SK-N-SH treated with all-trans-retinoic acid at 6 μM for 48 hours (cell line): Measurements from ENCODE around the gene EEIG1.
A peak's percentile ranks its signal among the peaks of the same experiment; 100 is the strongest.

Experiments used
- ATAC-seq: fragments of 200-7000 bp; cut with Tn5 transposase; 3 replicates; pipeline ENCODE4 v1.9.1; 2020; ENCODE audit warnings: mild to moderate bottlenecking, moderate library complexity
- ARNTL ChIP-seq: fragments of 450-650 bp; formaldehyde crosslinking; IDR thresholded peaks from 2 replicates; pipeline ENCODE4 v1.5.0; 2020; ENCODE audit warnings: low read depth, mild to moderate bottlenecking, moderate library complexity, borderline replicate concordance
- BACH2 ChIP-seq: fragments of 250-450 bp; sonication (Bioruptor Pico); IDR thresholded peaks from 2 replicates; pipeline ENCODE4 v1.9.0; 2021; ENCODE audit warnings: mild to moderate bottlenecking, borderline replicate concordance
- CSDC2 ChIP-seq: fragments of 250-450 bp; sonication (Bioruptor Pico); IDR thresholded peaks from 2 replicates; pipeline ENCODE4 v1.5.0; 2020; ENCODE audit warnings: mild to moderate bottlenecking, moderate library complexity
- CSRNP3 ChIP-seq: fragments of 250-450 bp; sonication (Bioruptor Pico); IDR thresholded peaks from 2 replicates; pipeline ENCODE4 v1.5.1; 2021; ENCODE audit warnings: mild to moderate bottlenecking, moderate library complexity
- ESRRG ChIP-seq: fragments of 250-450 bp; sonication (Bioruptor Pico); IDR thresholded peaks from 2 replicates; pipeline ENCODE4 v1.6.1; 2021; ENCODE audit warnings: mild to moderate bottlenecking
- GLIS3 ChIP-seq: fragments of 250-450 bp; sonication (Bioruptor Pico); IDR thresholded peaks from 2 replicates; pipeline ENCODE4 v1.5.0; 2020; ENCODE audit warnings: mild to moderate bottlenecking, moderate library complexity
- ISL1 ChIP-seq: fragments of 250-450 bp; sonication (Bioruptor Pico); IDR thresholded peaks from 2 replicates; pipeline ENCODE4 v2.1.2; 2022; ENCODE audit warnings: mild to moderate bottlenecking, moderate library complexity
- OSR1 ChIP-seq: fragments of 250-450 bp; sonication (Bioruptor Pico); IDR thresholded peaks from 2 replicates; pipeline ENCODE4 v1.8.0; 2022; ENCODE audit warnings: moderate library complexity, mild to moderate bottlenecking, inconsistent platforms
- PATZ1 ChIP-seq: fragments of 250-450 bp; sonication (Bioruptor Pico); IDR thresholded peaks from 2 replicates; pipeline ENCODE4 v1.8.0; 2020; ENCODE audit warnings: mild to moderate bottlenecking, moderate library complexity, borderline replicate concordance
- POU6F1 ChIP-seq: fragments of 250-450 bp; sonication (Bioruptor Pico); IDR thresholded peaks from 2 replicates; pipeline ENCODE4 v1.8.0; 2021; ENCODE audit warnings: low read depth, mild to moderate bottlenecking, moderate library complexity, borderline replicate concordance
- PPARA ChIP-seq: fragments of 250-450 bp; sonication (Bioruptor Pico); IDR thresholded peaks from 2 replicates; pipeline ENCODE4 v1.5.0; 2020; ENCODE audit warnings: mild to moderate bottlenecking, borderline replicate concordance
- RARB ChIP-seq: fragments of 250-450 bp; sonication (Bioruptor Pico); IDR thresholded peaks from 2 replicates; pipeline ENCODE4 v1.8.0; 2021; ENCODE audit warnings: mild to moderate bottlenecking, moderate library complexity
- SNAI2 ChIP-seq: fragments of 250-450 bp; sonication (Bioruptor Pico); IDR thresholded peaks from 2 replicates; pipeline ENCODE4 v1.5.0; 2020; ENCODE audit warnings: mild to moderate bottlenecking, moderate library complexity
- TOX ChIP-seq: fragments of 250-450 bp; sonication (Bioruptor Pico); IDR thresholded peaks from 2 replicates; pipeline ENCODE4 v1.8.0; 2021; ENCODE audit warnings: mild to moderate bottlenecking, moderate library complexity, borderline replicate concordance
- TSHZ2 ChIP-seq: fragments of 250-450 bp; sonication (Bioruptor Pico); IDR thresholded peaks from 2 replicates; pipeline ENCODE4 v1.5.0; 2020; ENCODE audit warnings: mild to moderate bottlenecking, moderate library complexity
- ZC3H10 ChIP-seq: fragments of 250-450 bp; sonication (Bioruptor Pico); IDR thresholded peaks from 2 replicates; pipeline ENCODE4 v1.5.1; 2021; ENCODE audit warnings: mild to moderate bottlenecking, moderate library complexity
- ZFP30 ChIP-seq: fragments of 450-650 bp; formaldehyde crosslinking; IDR thresholded peaks from 2 replicates; pipeline ENCODE4 v1.5.0; 2022; ENCODE audit warnings: mild to moderate bottlenecking, moderate library complexity
- ZNF565 ChIP-seq: fragments of 450-650 bp; formaldehyde crosslinking; conservative IDR thresholded peaks from 2 replicates; pipeline ENCODE4 v1.5.0; 2020; ENCODE audit warnings: low read depth, mild to moderate bottlenecking, moderate library complexity
- ZNF70 ChIP-seq: fragments of 450-650 bp; formaldehyde crosslinking; IDR thresholded peaks from 2 replicates; pipeline ENCODE4 v1.5.0; 2020; ENCODE audit warnings: mild to moderate bottlenecking, moderate library complexity
- ZNF8 ChIP-seq: fragments of 450-650 bp; formaldehyde crosslinking; IDR thresholded peaks from 2 replicates; pipeline ENCODE4 v1.5.0; 2020; ENCODE audit warnings: mild to moderate bottlenecking, moderate library complexity
- TF ChIP-seq, protein P1 (sequence below): fragments of 250-450 bp; sonication (Bioruptor Pico); IDR thresholded peaks from 2 replicates; pipeline ENCODE4 v1.5.1; 2020; ENCODE audit warnings: low read depth, mild to moderate bottlenecking, moderate library complexity

The EEIG1 gene

GRCh38 chr9:127942216-127943010 is 38.4 kb downstream of the EEIG1 start:
- ATAC-seq = peak; percentile 80
- no peak for TF ChIP-seq BACH2
- TF ChIP-seq SNAI2 (CRISPR knock-in tag) = no peak
- TF ChIP-seq ISL1 (CRISPR knock-in tag) = no peak
- no peak for TF ChIP-seq TSHZ2 (CRISPR knock-in tag)
- TF ChIP-seq ZNF565 (CRISPR knock-in tag) = no peak
- TF ChIP-seq ZNF70 (CRISPR knock-in tag) = no peak
- TF ChIP-seq, protein P1, sequence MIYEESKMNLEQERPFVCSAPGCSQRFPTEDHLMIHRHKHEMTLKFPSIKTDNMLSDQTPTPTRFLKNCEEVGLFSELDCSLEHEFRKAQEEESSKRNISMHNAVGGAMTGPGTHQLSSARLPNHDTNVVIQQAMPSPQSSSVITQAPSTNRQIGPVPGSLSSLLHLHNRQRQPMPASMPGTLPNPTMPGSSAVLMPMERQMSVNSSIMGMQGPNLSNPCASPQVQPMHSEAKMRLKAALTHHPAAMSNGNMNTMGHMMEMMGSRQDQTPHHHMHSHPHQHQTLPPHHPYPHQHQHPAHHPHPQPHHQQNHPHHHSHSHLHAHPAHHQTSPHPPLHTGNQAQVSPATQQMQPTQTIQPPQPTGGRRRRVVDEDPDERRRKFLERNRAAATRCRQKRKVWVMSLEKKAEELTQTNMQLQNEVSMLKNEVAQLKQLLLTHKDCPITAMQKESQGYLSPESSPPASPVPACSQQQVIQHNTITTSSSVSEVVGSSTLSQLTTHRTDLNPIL = no peak

GRCh38 chr9:127941961-127942215 is 38.9 kb downstream of the EEIG1 start:
- ATAC-seq = no peak
- TF ChIP-seq PATZ1 = no peak
- TF ChIP-seq ZNF8 = no peak
- TF ChIP-seq ISL1 (CRISPR knock-in tag) = no peak
- no peak for TF ChIP-seq ZC3H10 (CRISPR knock-in tag)
- TF ChIP-seq GLIS3 = no peak
- no peak for TF ChIP-seq CSDC2
- no peak for TF ChIP-seq BACH2
- TF ChIP-seq PPARA (CRISPR knock-in tag) = no peak
- no peak for TF ChIP-seq TSHZ2 (CRISPR knock-in tag)
- no peak for TF ChIP-seq ZFP30 (CRISPR knock-in tag)
- TF ChIP-seq, protein P1 = no peak
- TF ChIP-seq OSR1 (CRISPR knock-in tag) = no peak
- no peak for TF ChIP-seq TOX (CRISPR knock-in tag)
- TF ChIP-seq POU6F1 (CRISPR knock-in tag) = no peak
- TF ChIP-seq ZNF565 (CRISPR knock-in tag) = no peak
- no peak for TF ChIP-seq RARB (CRISPR knock-in tag)
- TF ChIP-seq ESRRG (CRISPR knock-in tag) = no peak
- no peak for TF ChIP-seq ARNTL (CRISPR knock-in tag)
- no peak for TF ChIP-seq CSRNP3
